Stimulated activated CD4-positive, alpha-beta T cell treated with anti-CD3 and anti-CD28 coated beads, Interleukin-1b, Interleukin-23, amount 100 ng/mL, for 1 hour (primary cell): ENCODE data around the gene TICAM2.

ENCODE experiments used
- DNase-seq, 2 donors: peaks; one replicate each; pipeline ENCODE4 v3.0.0-alpha.2; 2020; ENCODE audit warnings: low read depth in 2 of 2

The TICAM2 gene

DNA sequence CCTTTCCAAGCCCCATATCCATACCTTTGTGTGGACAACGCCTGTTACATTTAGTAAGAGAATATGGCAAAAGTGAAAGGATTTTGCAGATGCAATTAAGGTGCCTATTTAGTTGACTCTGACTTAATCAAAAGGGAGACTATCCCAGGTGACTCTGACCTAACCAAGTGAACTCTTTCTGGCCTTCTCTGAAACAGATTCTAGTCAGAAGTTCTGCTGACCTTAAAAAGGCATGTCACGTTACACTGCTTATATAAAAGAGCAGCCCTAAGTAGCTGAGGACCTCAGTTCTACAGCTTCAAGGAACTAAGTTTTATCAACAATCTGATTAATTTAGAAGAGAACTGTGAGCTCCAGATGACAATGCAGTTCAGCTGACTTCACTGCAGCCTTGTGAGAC lies 5.7 kb upstream of the TICAM2 start:
- no peak for DNase-seq

DNA sequence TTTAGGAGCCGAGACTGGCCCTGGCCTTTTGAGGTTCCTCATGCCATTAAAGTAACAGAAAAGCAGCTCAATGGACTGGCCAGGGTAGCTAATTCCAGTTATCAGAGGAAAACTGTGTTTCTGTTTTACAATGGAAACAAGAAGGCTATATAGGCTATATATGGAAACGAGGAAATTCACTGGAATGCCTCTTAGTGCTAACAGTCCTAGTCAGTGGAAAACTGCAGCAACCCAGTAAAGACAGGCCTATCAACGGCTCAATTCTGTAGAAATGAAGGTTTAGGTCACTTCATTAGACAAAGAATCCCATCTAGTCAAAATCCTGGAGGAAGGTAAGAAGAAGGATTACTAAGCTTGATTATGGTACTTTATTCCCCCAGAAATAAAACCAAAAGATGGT lies 3.2 kb upstream of the TICAM2 start:
- no peak for DNase-seq

DNA sequence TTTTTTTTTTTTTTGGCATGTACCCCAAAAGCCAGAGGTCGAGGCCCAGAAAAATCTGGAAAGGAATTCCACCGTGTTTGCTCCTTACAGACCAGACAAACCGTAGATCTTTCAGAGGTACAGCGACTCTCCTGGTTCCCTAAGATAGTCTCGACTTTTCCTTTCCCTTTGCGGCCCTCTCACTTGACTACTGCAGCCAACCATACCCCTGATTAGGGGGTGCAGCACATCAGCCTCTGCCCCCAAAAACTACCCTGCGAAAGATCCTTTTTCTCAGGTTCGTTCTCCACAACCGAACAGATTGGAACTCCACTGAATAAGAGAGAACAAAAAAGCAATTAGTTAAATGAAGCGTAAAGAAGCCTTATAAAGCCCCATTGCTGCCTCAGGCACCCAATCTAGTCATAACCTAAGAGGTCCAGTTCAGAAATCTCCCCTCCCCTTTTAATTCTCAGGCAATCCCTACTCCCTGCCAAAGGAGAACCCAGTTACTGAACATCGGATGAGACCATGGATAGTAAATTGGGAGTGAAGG lies 379 bp upstream of the TICAM2 start:
- no peak for DNase-seq

GRCh38 chr5:115600766-115601165 lies 1.5 kb downstream of the TICAM2 start:
- DNase-seq: no peak

DNA sequence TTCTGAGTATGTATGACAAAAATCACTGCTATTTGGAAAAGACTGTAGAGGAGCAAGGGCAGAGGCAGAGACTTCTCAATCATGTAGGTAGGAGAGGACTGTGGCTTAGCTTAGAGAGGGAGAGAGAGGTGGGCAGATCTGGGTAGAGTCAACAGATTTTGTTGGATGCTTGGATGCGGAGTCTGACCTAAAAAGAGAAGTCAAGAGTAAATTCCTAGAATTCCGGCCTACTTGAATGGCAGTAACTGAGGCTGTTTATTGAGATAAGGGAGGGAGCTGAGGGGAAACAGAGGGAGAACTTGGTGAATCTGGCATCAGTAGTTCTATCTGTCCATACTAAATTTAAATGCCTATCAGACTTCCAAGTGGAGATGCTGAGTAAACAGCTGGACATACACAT lies 2.4 kb downstream of the TICAM2 start:
- DNase-seq: no peak

- DNase-seq: no peak
Observed at GRCh38 chr5:115599502-115599901, 2.8 kb downstream of the TICAM2 start.

DNA sequence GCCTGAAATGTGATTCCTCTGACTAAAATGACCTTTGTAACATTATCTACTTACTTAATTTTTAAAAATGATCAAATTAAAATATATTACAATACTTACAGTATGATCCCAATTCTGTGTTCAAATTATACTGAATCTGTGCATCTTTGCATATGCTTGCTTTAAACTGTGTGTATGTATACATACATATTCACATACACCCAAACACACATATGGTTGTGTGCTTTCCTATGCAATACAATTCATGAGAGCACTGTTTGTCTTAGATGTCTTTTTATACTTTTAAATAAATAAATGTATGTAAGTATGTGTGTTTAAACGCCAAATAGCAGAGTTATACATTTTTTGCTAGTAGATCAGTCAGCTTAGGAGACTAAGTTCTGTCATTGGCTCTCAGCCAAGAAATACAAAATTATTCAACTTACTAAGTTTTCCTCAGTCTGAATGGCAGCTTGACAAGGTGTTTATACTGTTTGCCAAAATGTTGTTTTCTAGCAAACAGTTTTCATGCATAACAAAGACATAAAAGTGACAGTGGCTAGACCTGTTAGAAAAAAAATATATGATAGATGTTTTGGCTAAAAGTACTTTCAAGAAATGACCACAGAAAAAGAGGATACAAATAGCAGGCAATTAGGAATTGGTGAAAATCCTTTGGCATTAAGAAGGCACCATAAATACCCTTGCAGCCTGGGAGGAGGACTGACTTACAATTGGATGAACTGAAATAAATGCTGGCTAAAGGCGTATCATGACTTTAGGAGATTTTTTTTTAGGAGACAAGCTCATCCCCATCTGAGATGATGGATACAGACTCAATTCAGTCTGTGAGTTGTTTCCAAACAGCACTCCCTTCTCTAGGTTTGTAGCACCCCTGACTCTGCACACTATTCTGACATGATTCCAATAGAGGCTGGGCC lies 7.9 kb downstream of the TICAM2 start:
- no peak for DNase-seq

DNA sequence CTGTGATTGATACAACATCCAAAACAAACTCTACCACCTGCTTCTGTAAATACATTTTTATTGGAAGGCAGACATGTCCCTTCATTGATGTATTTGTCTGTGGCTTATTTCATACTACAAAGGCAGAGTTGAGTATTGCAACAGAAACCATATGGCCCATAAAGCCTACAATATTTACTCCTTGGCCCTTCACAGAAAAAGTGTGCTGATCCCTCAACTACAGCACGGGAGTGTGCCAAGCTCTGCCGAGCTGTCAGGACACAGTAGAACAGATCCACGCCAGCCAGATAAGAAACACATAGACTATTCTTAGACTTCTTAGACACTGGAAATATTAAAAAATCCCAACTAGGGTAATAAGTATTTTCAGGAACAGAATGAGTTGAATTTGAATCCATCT lies 13.2 kb downstream of the TICAM2 start:
- DNase-seq: no peak

DNA sequence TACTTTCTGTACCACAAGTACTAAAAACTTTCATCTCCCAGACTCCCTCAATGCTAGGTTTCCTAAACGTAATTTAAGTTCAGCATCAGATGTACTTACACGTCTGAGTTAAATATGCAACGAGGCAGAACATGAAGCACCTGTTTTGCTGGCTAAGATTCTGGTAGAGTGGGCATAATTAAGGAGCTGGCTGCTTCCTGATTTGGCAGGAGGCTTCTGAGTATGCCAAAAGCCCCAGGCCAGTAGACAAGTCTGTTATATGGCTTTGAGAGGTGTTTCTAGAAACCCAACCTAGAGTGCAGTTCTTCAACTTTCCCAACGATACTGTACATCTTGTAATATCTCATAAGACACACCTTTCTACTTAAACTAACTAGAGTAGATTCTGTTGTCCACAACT lies 13.6 kb downstream of the TICAM2 start:
- no peak for DNase-seq

GRCh38 chr5:115586525-115587146 lies 15.6 kb downstream of the TICAM2 start:
- DNase-seq: no peak

- no peak for DNase-seq
Observed at GRCh38 chr5:115585265-115585664, 17.0 kb downstream of the TICAM2 start.

DNA sequence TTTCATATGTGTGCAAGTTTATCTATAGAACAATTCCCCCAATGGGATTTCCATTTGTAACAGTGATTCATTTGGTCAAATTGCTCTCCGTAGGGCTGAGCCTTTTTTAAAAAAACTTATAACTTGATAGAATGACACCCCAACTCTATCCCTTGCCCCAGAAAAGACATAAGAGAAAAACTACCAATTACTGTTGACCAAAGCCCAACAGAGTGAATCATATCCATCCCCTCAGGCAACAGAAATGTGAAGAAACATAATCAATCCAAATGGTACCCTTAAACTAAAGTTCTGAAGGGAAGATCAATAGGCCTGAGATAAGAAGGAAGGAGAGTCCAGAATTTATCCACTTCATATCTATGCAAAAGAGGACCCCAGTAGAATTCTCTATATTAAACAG lies 17.8 kb downstream of the TICAM2 start:
- DNase-seq: no peak

- no peak for DNase-seq
Observed at GRCh38 chr5:115583474-115583873, 18.8 kb downstream of the TICAM2 start.

DNA sequence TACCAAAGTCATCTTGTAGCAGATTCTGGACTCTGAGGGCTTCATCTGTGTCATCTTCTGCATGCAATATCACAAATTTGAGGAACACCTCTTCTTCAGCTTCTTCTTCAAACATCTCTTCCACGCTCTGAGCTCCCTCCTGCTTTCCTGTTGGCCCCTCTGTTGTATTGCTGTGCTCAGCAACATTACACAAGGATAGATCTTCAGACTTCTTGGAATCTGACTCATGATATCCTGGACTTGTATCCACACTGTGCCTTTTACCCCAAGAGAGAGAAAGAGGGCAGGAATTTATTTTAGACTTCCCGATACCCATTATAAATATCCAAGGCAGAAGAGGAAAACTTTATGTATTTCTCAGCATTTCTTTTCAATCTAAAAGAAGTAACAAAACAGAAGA lies 21.3 kb downstream of the TICAM2 start:
- DNase-seq: no peak

DNA sequence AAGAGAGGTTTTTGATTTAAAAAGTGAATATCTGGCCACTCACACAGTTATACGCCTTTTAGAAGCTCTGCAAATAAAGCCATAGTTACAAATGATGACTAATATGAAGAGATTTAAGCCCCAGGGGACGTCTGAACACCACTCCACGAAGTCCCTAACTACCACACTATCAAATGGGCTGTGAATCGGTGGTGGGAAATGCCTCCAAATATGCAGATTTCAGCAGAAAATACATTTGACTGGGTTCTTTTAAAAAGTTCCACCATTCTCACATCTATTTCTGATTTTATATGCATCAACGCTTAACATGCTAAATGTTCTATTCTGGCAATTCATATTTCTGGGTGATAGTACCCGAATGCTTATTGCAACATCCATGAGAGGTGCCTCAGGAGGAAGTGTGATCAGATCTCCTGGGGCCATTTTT lies 22.5 kb downstream of the TICAM2 start:
- no peak for DNase-seq

DNA sequence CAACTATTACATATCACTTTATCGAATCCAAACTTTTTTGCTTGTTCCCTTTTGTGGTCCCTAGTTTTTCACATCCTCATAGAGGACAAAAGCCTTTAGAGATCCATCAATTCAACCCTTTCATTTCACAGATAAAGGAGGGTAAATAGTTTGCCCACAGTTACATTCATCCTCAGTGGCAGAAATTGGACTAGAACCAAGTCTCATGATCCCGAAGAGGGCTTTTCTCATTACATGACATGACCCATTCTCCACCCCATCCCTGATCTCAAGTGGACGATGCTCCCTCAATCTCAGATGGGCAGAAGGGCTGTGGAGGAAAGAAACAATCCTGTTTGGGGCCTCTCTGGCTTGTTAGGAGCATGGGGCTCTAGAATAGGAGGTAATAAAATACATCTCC lies 23.1 kb downstream of the TICAM2 start:
- no peak for DNase-seq

DNA sequence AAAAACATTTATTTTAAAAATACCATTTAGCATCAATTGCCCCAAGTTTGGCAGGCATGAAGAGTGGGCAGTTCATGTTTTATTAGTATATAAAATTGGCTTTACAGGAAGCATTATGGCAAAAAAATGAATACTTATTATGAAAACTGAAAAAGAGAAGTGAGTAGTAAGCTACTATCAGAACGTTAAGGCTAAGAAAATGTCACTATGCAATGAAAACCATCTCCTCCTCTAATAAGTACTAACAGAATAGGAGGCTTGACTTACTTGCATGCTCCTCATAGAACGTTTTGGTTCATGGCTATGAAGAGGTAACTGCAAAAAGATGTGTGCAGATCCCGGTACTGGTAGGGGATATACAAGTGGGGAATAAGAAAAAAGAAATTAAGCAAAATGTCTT lies 23.6 kb downstream of the TICAM2 start:
- no peak for DNase-seq

- DNase-seq: no peak
Observed at GRCh38 chr5:115577741-115578140, 24.5 kb downstream of the TICAM2 start.

DNA sequence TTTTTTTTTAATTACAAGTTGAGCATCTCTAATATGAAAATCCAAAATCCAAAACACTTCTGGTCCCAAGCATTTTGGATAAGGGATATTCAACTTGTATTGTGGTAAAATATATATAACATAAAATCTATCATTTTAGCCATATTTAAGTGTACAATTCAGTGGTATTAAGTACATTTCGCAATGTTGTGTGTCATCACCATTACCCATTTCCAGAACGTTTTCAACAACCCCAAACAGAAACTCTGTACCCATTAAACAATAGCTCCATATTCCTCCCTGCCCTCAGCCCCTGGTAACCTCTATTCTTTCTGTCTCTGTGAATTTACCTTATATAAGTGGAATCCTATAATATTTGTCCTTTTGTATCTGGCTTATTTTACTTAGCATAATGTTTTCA lies 24.9 kb downstream of the TICAM2 start:
- DNase-seq: no peak

DNA sequence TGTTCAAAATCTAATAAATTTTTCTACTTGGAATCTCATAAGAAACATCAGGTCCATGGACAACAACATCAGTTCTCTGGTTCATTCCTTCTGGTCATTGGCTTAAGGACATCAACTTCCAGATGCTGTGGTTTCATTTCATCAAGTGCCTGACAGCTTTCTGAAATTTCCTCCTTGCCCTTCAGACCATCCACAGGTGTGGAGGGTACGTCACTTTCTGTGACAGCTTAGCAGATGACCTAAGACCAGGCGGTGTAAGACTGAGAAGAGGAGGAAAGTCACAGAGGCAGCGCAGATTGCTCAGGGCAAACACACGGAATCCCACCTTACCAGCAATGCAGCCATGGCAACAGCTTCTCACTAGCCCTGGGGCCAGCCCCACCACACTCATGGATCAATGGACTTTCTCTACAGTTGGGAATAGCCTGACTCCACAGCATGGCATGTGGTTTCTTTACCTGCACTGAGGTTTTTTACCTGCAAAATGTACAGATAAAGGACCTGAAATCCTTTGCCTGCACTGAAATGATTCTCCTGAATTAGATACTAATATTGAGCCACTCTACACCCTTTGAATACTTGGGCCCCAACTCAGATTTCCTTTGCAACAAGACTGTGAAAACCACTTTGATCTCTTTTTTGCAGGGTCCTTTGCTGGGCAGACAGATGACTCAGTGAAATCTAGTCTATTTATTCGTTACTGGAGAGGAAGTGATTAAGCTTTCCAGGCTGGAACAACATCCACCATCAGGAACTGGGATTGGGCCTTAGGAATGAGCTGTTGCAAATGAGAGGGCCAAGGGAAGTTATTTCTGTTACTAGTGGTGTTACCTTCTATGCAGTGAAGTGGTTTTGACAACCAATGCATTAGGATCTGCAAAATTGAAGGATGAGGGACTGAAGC lies 26.9 kb downstream of the TICAM2 start:
- no peak for DNase-seq

DNA sequence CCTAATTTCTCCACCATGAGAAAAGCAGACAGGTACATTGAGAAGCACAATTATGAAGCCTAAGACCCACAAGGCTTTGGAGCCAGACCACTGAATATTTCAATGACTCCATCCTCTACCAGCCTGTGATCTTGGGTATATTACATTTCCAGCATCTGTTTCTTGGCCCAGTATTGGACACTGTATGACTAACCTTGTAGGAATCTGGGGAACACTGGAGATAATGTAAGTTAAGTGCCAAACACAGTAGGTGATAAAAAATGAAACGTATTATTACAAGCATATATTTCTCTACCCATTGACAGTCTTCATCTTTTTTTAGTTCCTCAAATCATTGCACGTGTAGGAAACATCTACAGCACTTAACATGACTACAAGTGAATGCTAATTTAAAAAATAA lies 29.1 kb downstream of the TICAM2 start:
- no peak for DNase-seq

DNA sequence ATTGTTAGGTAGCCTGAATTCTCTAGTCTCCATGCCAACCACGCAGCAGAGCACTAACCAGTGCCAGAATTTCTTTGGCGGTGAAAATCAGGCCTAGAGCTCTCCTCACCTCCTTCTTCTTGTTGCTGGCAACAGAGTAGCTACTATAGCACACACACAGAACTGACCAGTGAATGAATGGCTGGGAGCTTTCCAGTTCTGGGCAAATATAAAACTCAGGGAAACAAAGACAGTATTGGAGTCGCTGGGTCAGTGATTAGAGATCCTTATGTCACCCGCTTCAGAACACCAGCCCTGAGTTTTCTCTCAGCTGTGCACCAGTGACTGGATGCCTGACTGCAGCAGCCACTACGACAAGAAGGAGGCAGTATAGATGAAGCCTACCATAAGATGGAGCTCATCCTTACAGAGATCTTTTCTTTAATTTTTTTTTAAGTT lies 30.8 kb downstream of the TICAM2 start:
- no peak for DNase-seq
